GM18517 (cell line): ENCODE results near the gene PCDHGA8.
A peak's percentile ranks its signal among the peaks of the same experiment; 100 is the strongest.
"Not testable (repeated sequence)": the region's sequence is repeated elsewhere in the genome, so short reads cannot be mapped to it uniquely, and the experiment has no call there.

Source experiments
- ATAC-seq: cut with Tn5 transposase; IDR thresholded peaks from one replicate; pipeline ENCODE4 v1.9.1; 2021; ENCODE audit warnings: mild to moderate bottlenecking, moderate library complexity; ENCODE audit not compliant: unreplicated experiment

PCDHGA8 gene

GRCh38 chr5:141399555-141400258, 7.3 kb downstream of the PCDHGA8 start:
- no peak for ATAC-seq

GRCh38 chr5:141402553-141403243, 10.3 kb downstream of the PCDHGA8 start, which contains the start of gene PCDHGA9:
PCDHGA9 (plus strand) TSS chr5:141402778; CDS start chr5:141402953, 175 bp downstream.
- no peak for ATAC-seq

DNA sequence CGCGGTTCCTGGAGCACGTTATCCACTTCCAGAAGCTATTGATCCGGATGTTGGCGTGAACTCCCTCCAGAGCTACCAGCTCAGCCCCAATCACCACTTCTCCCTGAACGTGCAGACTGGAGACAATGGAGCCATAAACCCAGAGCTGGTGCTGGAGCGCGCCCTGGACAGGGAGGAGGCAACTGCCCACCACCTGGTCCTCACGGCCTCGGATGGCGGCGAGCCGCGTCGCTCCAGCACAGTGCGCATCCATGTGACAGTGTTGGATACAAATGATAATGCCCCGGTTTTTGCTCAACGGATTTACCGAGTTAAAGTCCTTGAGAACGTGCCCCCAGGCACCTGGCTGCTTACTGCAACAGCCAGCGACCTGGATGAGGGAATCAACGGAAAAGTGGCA, 11.0 kb downstream of the PCDHGA8 start:
- ATAC-seq: no peak

DNA sequence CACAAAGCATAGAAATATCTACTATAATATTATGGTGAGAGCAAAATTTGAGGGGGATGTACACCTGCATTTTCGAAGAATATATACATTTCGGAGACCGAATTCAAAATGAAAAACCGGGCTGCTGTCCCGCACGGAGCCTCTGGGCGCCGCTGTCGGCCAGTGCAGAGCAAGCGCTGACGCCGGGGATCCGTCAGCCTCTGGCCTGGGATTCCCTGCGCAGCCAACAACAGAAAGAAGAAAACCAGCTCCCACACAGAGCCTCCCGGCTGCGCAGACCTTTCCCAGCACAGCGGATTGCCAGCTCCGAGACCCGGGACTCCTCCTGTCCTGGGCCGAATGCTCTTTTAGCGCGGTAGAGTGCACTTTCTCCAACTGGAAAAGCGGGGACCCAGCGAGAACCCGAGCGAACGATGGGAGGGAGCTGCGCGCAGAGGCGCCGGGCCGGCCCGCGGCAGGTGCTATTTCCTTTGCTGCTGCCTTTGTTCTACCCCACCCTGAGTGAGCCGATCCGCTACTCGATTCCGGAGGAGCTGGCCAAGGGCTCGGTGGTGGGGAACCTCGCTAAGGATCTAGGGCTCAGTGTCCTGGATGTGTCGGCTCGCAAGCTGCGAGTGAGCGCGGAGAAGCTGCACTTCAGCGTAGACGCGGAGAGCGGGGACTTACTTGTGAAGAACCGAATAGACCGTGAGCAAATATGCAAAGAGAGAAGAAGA, 15.5 kb downstream of the PCDHGA8 start, which contains the start of gene PCDHGB6:
Gene PCDHGB6, plus strand, starts transcription at position 232 of the 716 bp plus-strand sequence. Its CDS starts 182 bp downstream, at position 414.
- not testable (repeated sequence) for ATAC-seq

DNA sequence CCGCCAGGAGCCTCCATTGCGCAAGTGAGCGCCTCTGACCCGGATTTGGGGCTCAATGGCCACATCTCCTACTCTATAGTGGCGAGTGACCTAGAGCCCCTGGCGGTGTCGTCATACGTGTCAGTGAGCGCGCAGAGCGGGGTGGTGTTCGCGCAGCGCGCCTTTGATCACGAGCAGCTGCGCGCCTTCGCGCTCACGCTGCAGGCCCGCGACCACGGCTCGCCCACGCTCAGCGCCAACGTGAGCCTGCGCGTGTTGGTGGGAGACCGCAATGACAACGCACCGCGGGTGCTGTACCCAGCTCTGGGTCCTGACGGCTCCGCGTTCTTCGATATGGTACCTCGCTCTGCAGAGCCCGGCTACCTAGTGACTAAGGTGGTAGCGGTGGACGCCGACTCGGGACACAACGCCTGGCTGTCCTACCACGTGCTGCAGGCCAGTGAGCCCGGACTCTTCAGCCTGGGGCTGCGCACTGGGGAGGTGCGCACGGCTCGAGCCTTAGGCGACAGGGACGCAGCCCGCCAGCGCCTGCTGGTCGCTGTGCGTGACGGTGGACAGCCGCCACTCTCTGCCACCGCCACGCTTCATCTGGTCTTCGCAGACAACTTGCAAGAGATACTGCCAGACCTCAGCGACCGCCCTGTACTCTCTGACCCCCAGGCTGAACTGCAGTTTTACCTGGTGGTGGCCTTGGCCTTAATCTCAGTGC, 17.3 kb downstream of the PCDHGA8 start:
- no peak for ATAC-seq

DNA sequence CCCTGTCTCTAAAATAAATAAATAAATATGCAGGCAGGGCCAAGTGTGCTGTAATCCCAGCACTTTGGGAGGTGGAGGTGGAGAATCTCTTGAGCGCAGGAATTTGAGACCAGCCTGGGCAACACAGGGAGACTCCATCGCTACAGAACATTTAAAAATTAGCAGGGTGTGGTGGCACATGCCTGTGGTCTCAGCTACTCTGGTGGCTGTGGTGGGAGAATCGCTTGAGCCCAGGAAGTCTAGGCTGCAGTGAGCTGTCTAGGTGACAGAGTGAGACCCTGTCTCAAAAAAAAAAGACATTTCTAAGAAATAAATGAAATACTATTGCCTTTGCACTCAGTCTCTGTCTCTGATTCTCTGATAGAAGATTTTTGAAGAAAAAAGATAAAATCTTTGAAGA, 19.1 kb downstream of the PCDHGA8 start:
- no peak for ATAC-seq

- ATAC-seq: peak; percentile 79
Observed at GRCh38 chr5:141412854-141413539, 20.6 kb downstream of the PCDHGA8 start, which contains the start of gene PCDHGA10. PCDHGA10 (plus strand) TSS chr5:141412987; CDS start chr5:141413176, 189 bp downstream.

- ATAC-seq: no peak
Observed at GRCh38 chr5:141413540-141414069, 21.2 kb downstream of the PCDHGA8 start.

DNA sequence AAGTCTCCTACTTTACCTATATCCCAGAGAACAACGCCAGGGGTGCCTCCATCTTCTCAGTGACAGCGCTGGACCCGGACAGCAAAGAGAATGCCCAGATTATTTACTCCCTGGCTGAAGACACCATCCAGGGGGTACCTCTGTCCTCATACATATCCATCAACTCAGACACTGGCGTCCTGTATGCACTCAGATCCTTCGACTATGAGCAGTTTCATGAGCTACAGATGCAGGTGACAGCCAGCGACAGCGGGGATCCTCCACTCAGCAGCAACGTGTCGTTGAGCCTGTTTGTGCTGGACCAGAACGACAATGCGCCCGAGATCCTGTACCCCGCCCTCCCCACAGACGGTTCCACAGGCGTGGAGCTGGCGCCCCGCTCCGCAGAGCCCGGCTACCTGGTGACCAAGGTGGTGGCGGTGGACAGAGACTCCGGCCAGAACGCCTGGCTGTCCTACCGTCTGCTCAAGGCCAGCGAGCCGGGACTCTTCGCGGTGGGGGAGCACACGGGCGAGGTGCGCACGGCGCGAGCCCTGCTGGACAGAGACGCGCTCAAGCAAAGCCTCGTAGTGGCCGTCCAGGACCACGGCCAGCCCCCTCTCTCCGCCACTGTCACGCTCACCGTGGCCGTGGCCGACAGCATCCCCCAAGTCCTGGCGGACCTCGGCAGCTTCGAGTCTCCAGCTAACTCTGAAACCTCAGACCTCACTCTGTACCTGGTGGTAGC, 22.3 kb downstream of the PCDHGA8 start:
- ATAC-seq: not testable (repeated sequence)

GRCh38 chr5:141415275-141415618, 22.8 kb downstream of the PCDHGA8 start:
- ATAC-seq: not testable (repeated sequence)

DNA sequence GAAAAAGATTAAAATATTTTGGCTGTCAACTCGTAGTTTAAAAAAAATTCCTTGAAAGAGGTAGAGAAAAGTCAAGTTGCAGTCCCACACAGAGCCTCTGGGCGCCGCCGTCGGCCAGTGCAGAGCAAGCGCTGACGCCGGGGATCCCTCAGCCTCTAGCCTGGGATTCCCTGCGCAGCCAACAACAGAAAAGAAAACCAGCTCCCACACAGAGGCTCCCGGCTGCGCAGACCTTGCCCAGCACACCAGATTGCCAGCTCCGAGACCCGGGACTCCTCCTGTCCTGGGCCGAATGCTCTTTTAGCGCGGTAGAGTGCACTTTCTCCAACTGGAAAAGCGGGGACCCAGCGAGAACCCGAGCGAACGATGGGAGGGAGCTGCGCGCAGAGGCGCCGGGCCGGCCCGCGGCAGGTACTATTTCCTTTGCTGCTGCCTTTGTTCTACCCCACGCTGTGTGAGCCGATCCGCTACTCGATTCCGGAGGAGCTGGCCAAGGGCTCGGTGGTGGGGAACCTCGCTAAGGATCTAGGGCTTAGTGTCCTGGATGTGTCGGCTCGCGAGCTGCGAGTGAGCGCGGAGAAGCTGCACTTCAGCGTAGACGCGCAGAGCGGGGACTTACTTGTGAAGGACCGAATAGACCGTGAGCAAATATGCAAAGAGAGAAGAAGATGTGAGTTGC, 25.2 kb downstream of the PCDHGA8 start, which contains the start of gene PCDHGB7:
Gene PCDHGB7, plus strand, starts transcription at position 184 of the 679 bp plus-strand sequence. Its CDS starts 183 bp downstream, at position 367.
- peak; percentile 76 for ATAC-seq

DNA sequence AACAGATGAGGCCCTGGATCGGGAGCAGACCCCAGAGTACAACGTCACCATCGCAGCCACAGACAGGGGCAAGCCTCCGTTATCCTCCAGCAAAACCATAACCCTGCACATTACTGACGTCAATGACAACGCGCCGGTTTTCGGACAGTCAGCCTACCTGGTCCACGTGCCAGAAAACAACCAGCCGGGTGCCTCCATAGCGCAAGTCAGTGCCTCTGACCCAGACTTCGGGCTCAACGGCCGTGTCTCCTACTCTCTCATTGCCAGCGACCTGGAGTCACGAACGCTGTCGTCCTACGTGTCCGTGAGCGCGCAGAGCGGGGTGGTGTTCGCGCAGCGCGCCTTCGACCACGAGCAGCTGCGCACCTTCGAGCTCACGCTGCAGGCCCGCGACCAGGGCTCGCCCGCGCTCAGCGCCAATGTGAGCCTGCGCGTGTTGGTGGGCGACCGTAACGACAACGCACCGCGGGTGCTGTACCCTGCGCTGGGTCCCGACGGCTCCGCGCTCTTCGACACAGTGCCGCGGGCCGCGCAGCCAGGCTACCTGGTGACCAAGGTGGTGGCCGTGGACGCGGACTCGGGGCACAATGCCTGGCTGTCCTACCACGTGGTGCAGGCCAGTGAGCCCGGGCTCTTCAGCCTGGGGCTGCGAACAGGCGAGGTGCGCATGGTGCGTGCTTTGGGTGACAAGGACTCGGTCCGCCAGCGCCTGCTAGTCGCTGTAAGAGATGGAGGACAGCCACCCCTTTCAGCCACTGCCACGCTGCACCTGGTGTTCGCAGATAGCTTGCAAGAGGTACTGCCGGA, 26.8 kb downstream of the PCDHGA8 start:
- no peak for ATAC-seq

- no peak for ATAC-seq
Observed at GRCh38 chr5:141420855-141421488, 28.5 kb downstream of the PCDHGA8 start, which contains the start of gene PCDHGA11. PCDHGA11 (plus strand) TSS chr5:141421051; CDS start chr5:141421228, 177 bp downstream.

- ATAC-seq: no peak
Observed at GRCh38 chr5:141421489-141421855, 29.0 kb downstream of the PCDHGA8 start.

DNA sequence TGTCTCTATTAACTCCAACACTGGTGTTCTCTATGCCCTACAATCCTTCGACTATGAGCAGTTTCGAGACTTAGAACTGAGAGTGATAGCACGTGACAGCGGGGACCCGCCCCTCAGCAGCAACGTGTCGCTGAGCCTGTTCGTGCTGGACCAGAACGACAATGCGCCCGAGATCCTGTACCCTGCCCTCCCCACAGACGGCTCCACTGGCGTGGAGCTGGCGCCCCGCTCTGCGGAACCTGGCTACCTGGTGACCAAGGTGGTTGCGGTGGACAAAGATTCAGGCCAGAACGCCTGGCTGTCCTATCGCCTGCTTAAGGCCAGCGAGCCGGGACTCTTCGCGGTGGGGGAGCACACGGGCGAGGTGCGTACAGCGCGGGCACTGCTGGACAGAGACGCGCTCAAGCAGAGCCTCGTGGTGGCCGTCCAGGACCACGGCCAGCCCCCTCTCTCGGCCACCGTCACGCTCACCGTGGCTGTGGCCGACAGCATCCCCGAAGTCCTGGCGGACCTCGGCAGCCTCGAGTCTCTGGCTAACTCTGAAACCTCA, 30.4 kb downstream of the PCDHGA8 start:
- ATAC-seq: no peak

- ATAC-seq: no peak
Observed at GRCh38 chr5:141427783-141428426, 35.5 kb downstream of the PCDHGA8 start.
